Measurements from ENCODE around the gene SEZ6L2. TPM values are rescaled to one million over a fixed set of nuclear protein-coding genes. Genes with fewer than 3 reads are reported as not detected.

SEZ6L2 gene
- total RNA-seq, 1 donor from 2014 or later = 7.5 TPM

DNA sequence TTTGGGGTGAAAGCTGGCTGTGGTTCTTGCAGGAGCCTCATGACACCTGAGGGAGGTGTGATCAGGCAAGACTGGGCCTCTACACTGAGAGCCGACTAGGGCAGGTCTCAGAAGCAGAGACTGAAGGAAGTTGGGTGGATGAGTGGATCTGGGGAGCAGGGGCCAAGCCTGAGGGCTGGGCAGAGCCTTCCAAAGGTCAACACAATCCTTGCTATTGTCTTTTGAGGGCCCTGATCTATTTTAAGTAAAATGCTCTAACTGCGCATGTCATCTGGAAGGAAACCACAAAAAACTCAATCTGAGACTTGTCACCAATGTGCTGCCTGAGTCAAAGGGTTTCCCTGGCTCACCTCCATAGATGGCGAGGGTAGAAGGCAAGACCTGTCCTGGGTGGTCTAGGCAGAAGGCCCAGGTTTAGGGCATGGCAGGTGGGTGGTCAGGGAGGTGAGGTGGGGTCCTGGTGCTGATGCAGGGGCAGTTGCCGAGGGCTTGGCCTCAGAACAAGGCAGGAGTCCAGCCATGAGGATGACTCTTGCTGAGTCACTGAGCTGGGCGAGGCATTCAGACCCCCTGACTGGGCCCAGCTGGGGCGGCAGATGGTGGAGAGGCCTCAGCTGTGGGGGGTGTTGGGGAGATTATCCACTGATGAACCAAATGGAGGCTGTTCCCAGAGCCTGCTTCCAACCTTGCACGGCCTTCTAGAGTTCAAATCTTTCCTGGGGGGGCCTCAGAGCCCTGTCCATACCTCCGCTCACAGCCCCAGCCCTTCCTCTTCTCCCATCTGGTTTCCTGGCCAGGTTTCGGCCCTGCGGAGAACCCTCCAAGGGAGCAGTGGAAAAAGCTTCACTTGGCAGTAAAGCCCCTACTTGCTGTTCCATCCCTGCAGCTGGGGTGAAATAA is 74.0 kb downstream of the SEZ6L2 start:
- no peak for DNase-seq (ENCODE audit: low spot score)

DNA sequence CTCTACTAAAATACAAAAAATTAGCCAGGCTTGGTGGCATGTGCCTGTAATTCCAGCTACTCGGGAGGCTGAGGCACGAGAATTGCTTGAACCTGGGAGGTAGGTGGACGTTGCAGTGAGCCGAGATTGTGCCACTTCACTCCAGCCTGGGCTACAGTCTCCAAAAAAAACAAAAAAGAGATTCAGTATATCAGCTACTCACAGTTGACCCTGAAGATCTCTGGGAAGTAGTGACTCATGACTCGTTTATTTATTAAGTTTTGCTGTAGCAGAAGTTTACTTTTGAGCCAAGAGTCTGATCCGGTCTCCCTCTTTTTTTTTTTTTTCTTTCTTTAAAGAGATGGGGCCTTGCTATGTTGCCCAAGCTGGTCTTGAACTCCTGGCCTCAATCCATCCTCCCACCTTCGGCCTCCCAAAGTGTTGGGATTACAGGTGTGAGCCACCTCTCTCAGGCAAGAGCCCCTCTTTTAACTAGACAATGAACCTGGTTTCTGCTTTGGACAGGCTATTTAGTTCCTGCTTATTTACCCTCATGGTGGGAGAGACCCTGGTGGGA is 74.7 kb downstream of the SEZ6L2 start:
- no peak for DNase-seq (ENCODE audit: low spot score)

DNA sequence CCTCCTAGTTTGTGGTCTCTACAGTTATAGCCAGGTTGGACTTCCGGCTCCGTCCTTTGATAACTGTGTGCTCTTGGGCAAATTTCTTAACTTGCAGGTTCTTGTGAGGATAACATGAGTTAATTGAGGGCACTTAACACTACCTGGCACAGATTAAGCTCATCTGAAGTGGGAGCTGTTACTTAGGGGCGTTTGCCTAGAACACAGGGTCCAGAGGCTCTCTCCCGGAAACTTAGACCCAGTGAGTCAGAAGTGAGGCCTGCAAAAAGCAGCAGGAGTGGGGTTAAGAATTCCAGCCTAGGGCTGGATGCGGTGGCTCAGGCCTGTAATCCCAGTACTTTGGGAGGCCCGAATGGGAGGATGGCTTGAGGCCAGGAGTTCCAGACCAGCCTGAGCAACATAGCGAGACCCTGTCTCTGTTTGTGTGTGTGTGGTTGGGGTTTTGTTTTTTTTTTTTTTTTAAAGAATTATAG is 77.7 kb downstream of the SEZ6L2 start:
- no peak for DNase-seq (ENCODE audit: low spot score)

Other genes with a start within 250 kb of the SEZ6L2 start
- 4.2 TPM for gene SPN, start 236.3 kb downstream of the SEZ6L2 start, total RNA-seq
- gene QPRT, start 220.4 kb downstream of the SEZ6L2 start, total RNA-seq = 24.7 TPM
- gene C16orf54, start 153.6 kb downstream of the SEZ6L2 start, total RNA-seq = 1.6 TPM
- not detected for gene ZG16, start 121.3 kb downstream of the SEZ6L2 start, total RNA-seq
- gene KIF22, start 108.8 kb downstream of the SEZ6L2 start, total RNA-seq = 34.3 TPM
- gene MAZ, start 93.0 kb downstream of the SEZ6L2 start, total RNA-seq = 143 TPM
- 10.6 TPM for gene PRRT2, start 87.4 kb downstream of the SEZ6L2 start, total RNA-seq
- 20.7 TPM for gene PAGR1, start 83.4 kb downstream of the SEZ6L2 start, total RNA-seq
- 158 TPM for gene MVP, start 79.1 kb downstream of the SEZ6L2 start, total RNA-seq
- gene CDIPT, start 36.3 kb downstream of the SEZ6L2 start, total RNA-seq = 71.4 TPM
- gene ASPHD1, start 938 bp upstream of the SEZ6L2 start, total RNA-seq = 1.2 TPM
- gene KCTD13, start 26.7 kb upstream of the SEZ6L2 start, total RNA-seq = 33.6 TPM
- 131 TPM for gene TMEM219, start 62.5 kb upstream of the SEZ6L2 start, total RNA-seq
- gene TAOK2, start 74.3 kb upstream of the SEZ6L2 start, total RNA-seq = 45.1 TPM
- gene HIRIP3, start 96.1 kb upstream of the SEZ6L2 start, total RNA-seq = 11.2 TPM
- 88.5 TPM for gene INO80E, start 96.7 kb upstream of the SEZ6L2 start, total RNA-seq
- 3.1 TPM for gene DOC2A, start 111.5 kb upstream of the SEZ6L2 start, total RNA-seq
- not detected for gene C16orf92, start 123.6 kb upstream of the SEZ6L2 start, total RNA-seq
- gene TLCD3B, start 131.7 kb upstream of the SEZ6L2 start, total RNA-seq = not detected
- 1,279 TPM for gene ALDOA, start 166.2 kb upstream of the SEZ6L2 start, total RNA-seq
- gene PPP4C, start 176.4 kb upstream of the SEZ6L2 start, total RNA-seq = 88.9 TPM
- 8.9 TPM for gene TBX6, start 192.4 kb upstream of the SEZ6L2 start, total RNA-seq
- gene YPEL3, start 196.7 kb upstream of the SEZ6L2 start, total RNA-seq = 31.0 TPM
- 53.1 TPM for gene GDPD3, start 214.0 kb upstream of the SEZ6L2 start, total RNA-seq
- gene MAPK3, start 223.7 kb upstream of the SEZ6L2 start, total RNA-seq = 96.4 TPM